ENCODE results near the gene CYP2C18. TPM values are rescaled to one million over a fixed set of nuclear protein-coding genes. Genes with fewer than 3 reads are reported as not detected.
"Not testable (repeated sequence)": the region's sequence is repeated elsewhere in the genome, so short reads cannot be mapped to it uniquely, and the experiment has no call there.

The CYP2C18 gene
- polyA plus RNA-seq (2013): 15.5 and 16.9 TPM in 2 replicates

GRCh38 chr10:94683214-94684054 is at the start of gene CYP2C18:
Gene CYP2C18, plus strand, starts transcription at chr10:94683729. Its CDS starts 91 bp downstream, at chr10:94683820.
- H2AK5ac ChIP-seq (ENCODE audit: low read length): no peak within 1 kb of the TSS
- H3K14ac ChIP-seq (ENCODE audit: low read length): no peak within 1 kb of the TSS
- H3K4me2 ChIP-seq (ENCODE audit: low read length): no peak within 1 kb of the TSS
- H3K9ac ChIP-seq (ENCODE audit: low read length): no peak within 1 kb of the TSS
- H3K23ac ChIP-seq (ENCODE audit: low read length): no peak within 1 kb of the TSS
- H3K4me3 ChIP-seq (ENCODE audit: low read depth, low read length): no peak within 1 kb of the TSS
- H4K12ac ChIP-seq (ENCODE audit: low read depth, low read length): peak within 1 kb of the TSS; percentile 18
- peaks cover 0 to 5% of the 10 kb centered on the region in 2 experiments for H3K4me1 ChIP-seq (ENCODE audit: control insufficient read depth in 1 of 2, insufficient read depth in 2 of 2, low read length in 2 of 2)
- H3K4ac ChIP-seq (ENCODE audit: low read depth, low read length): no peak within 1 kb of the TSS
- no peak within 1 kb of the TSS for H2AFZ ChIP-seq (ENCODE audit: insufficient read depth, low read length, poor library complexity)
- peak within 1 kb of the TSS; percentile 31 for H2BK12ac ChIP-seq (ENCODE audit: low read length)
- H4K8ac ChIP-seq (ENCODE audit: low read depth, low read length): no peak within 1 kb of the TSS
- no peaks in the 10 kb centered on the region for H3K36me3 ChIP-seq (ENCODE audit: control insufficient read depth in 1 of 2, insufficient read depth in 2 of 2, low read length in 2 of 2)
- no peaks in the 10 kb centered on the region for H3K79me2 ChIP-seq (ENCODE audit: control insufficient read depth, insufficient read depth, low read length, poor library complexity)
- H2BK5ac ChIP-seq (ENCODE audit: low read depth, low read length, poor library complexity): peak within 1 kb of the TSS; percentile 21
- no peak within 1 kb of the TSS for H4K91ac ChIP-seq (ENCODE audit: low read depth, low read length)
- peak in 1 of 2 donors; percentile 4 for DNase-seq
- no peaks in the 10 kb centered on the region for H3K9me3 ChIP-seq (ENCODE audit: insufficient read depth, low read depth, low read length)
- WGBS (ENCODE audit: extremely low coverage, insufficient coverage, insufficient read length): no CpG with 5 or more reads among the region's 10 CpGs
- H2BK120ac ChIP-seq (ENCODE audit: insufficient read depth, low read length, poor library complexity): peak within 1 kb of the TSS; percentile 43
- no peaks in the 10 kb centered on the region for H3K79me1 ChIP-seq (ENCODE audit: low read length)
- peak within 1 kb of the TSS; percentile 8 for H3K27ac ChIP-seq (ENCODE audit: low read depth, low read length)
- no peak within 1 kb of the TSS for H3K18ac ChIP-seq (ENCODE audit: low read length)
- H3K27me3 ChIP-seq (ENCODE audit: insufficient read depth, low read length): no peaks in the 10 kb centered on the region

- not testable (repeated sequence) for H3K27ac ChIP-seq (ENCODE audit: low read depth, low read length); H2BK5ac ChIP-seq (ENCODE audit: low read depth, low read length, poor library complexity); H3K4me1 ChIP-seq (ENCODE audit: control insufficient read depth in 1 of 2, insufficient read depth in 2 of 2, low read length in 2 of 2); H2AK5ac ChIP-seq (ENCODE audit: low read length); DNase-seq; H3K4me2 ChIP-seq (ENCODE audit: low read length); H3K79me2 ChIP-seq (ENCODE audit: control insufficient read depth, insufficient read depth, low read length, poor library complexity); H4K8ac ChIP-seq (ENCODE audit: low read depth, low read length); H4K91ac ChIP-seq (ENCODE audit: low read depth, low read length); H3K23ac ChIP-seq (ENCODE audit: low read length); H3K79me1 ChIP-seq (ENCODE audit: low read length); H3K27me3 ChIP-seq (ENCODE audit: insufficient read depth, low read length); H3K18ac ChIP-seq (ENCODE audit: low read length); H3K9ac ChIP-seq (ENCODE audit: low read length); H3K36me3 ChIP-seq (ENCODE audit: control insufficient read depth in 1 of 2, insufficient read depth in 2 of 2, low read length in 2 of 2); H3K14ac ChIP-seq (ENCODE audit: low read length); H3K4ac ChIP-seq (ENCODE audit: low read depth, low read length); H2AFZ ChIP-seq (ENCODE audit: insufficient read depth, low read length, poor library complexity); H2BK12ac ChIP-seq (ENCODE audit: low read length); H2BK120ac ChIP-seq (ENCODE audit: insufficient read depth, low read length, poor library complexity); H4K12ac ChIP-seq (ENCODE audit: low read depth, low read length); H3K4me3 ChIP-seq (ENCODE audit: low read depth, low read length)
- H3K9me3 ChIP-seq (ENCODE audit: insufficient read depth, low read depth, low read length): peaks cover 12% of the 10 kb centered on the region
- WGBS (ENCODE audit: extremely low coverage, insufficient coverage, insufficient read length): no CpG with 5 or more reads among the region's 4 CpGs
Measured at GRCh38 chr10:94638097-94638496, 45.4 kb upstream of the CYP2C18 start.

DNA sequence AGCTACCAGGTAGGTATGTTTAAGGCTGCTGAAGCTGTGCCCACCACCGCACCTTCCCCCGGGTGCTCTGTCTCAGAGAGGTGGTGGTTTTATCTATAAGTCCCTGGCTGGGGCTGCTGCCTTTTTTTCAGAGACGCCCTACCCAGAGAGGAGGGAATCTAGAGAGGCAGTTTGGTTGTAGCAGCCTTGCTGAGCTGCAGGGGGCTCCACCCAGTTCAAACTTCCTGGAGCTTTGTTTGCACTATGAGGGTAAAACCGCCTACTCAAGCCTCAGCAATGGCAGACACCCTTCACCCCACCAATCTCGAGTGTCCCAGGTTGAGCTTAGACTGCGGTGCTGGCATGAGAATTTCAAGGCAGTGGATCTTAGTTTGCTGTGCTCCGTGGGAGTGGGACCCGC is 43.6 kb upstream of the CYP2C18 start:
- no peak for DNase-seq
- peak overlapping the region; percentile 71 for H2BK5ac ChIP-seq (ENCODE audit: low read depth, low read length, poor library complexity)
- H3K36me3 ChIP-seq (ENCODE audit: control insufficient read depth in 1 of 2, insufficient read depth in 2 of 2, low read length in 2 of 2): peaks cover 0 to 4% of the 10 kb centered on the region in 2 experiments
- peak overlapping the region; percentile 19 for H2AFZ ChIP-seq (ENCODE audit: insufficient read depth, low read length, poor library complexity)
- peak overlapping the region; percentile 81 for H3K27ac ChIP-seq (ENCODE audit: low read depth, low read length)
- no peak overlapping the region for H3K18ac ChIP-seq (ENCODE audit: low read length)
- H2BK120ac ChIP-seq (ENCODE audit: insufficient read depth, low read length, poor library complexity): peak overlapping the region; percentile 27
- H4K91ac ChIP-seq (ENCODE audit: low read depth, low read length): peak overlapping the region; percentile 74
- H3K23ac ChIP-seq (ENCODE audit: low read length): no peak overlapping the region
- H4K8ac ChIP-seq (ENCODE audit: low read depth, low read length): peak overlapping the region; percentile 33
- peaks cover 3 to 6% of the 10 kb centered on the region in 2 experiments for H3K4me1 ChIP-seq (ENCODE audit: control insufficient read depth in 1 of 2, insufficient read depth in 2 of 2, low read length in 2 of 2)
- H3K4ac ChIP-seq (ENCODE audit: low read depth, low read length): no peak overlapping the region
- peaks cover 5% of the 10 kb centered on the region for H3K79me1 ChIP-seq (ENCODE audit: low read length)
- H3K79me2 ChIP-seq (ENCODE audit: control insufficient read depth, insufficient read depth, low read length, poor library complexity): no peaks in the 10 kb centered on the region
- no peaks in the 10 kb centered on the region for H3K27me3 ChIP-seq (ENCODE audit: insufficient read depth, low read length)
- no peak overlapping the region for H4K12ac ChIP-seq (ENCODE audit: low read depth, low read length)
- H3K9me3 ChIP-seq (ENCODE audit: insufficient read depth, low read depth, low read length): peaks cover 11% of the 10 kb centered on the region
- no peak overlapping the region for H3K9ac ChIP-seq (ENCODE audit: low read length)
- no peak overlapping the region for H3K4me3 ChIP-seq (ENCODE audit: low read depth, low read length)
- peak overlapping the region; percentile 71 for H3K14ac ChIP-seq (ENCODE audit: low read length)
- peak overlapping the region; percentile 14 for H2AK5ac ChIP-seq (ENCODE audit: low read length)
- H3K4me2 ChIP-seq (ENCODE audit: low read length): no peak overlapping the region
- H2BK12ac ChIP-seq (ENCODE audit: low read length): peak overlapping the region; percentile 62
- WGBS (ENCODE audit: extremely low coverage, insufficient coverage, insufficient read length): no CpG with 5 or more reads among the region's 8 CpGs

DNA sequence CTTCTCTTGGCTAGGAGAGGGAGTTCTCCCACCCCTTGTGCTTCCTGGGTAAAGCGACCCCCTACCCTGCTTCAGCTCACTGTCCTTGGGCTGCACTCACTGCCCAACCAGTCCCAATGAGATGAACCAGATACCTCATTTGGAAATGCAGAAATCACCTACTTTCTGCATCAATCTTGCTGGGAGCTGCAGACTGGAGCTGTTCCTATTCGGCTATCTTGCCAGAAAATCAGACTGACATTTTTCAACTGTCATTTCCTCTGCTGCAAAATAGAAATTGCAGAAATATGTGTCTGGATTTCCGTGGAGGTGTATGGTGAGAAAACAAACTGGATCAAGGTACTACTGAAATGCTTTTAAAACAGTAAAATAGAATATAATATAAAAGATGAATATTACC is 43.0 kb upstream of the CYP2C18 start:
- WGBS (ENCODE audit: extremely low coverage, insufficient coverage, insufficient read length): no CpG with 5 or more reads among the region's 3 CpGs
- H3K4ac ChIP-seq (ENCODE audit: low read depth, low read length): no peak overlapping the region

More for the DNA sequence above, 43.0 kb upstream of the CYP2C18 start:
- Histone ChIP-seq H2AFZ (ENCODE audit: insufficient read depth, low read length, poor library complexity) (no peak overlapping the region), H3K4me3 (ENCODE audit: low read depth, low read length) (no peak overlapping the region), H3K4me1 (ENCODE audit: control insufficient read depth in 1 of 2, insufficient read depth in 2 of 2, low read length in 2 of 2) (peaks cover 3 to 6% of the 10 kb centered on the region in 2 experiments), H3K79me2 (ENCODE audit: control insufficient read depth, insufficient read depth, low read length, poor library complexity) (no peaks in the 10 kb centered on the region), H3K9ac (ENCODE audit: low read length) (no peak overlapping the region), H3K27me3 (ENCODE audit: insufficient read depth, low read length) (no peaks in the 10 kb centered on the region), H3K27ac (ENCODE audit: low read depth, low read length) (peak overlapping the region; percentile 81), H3K4me2 (ENCODE audit: low read length) (no peak overlapping the region), H3K9me3 (ENCODE audit: insufficient read depth, low read depth, low read length) (peaks cover 11% of the 10 kb centered on the region), H3K18ac (ENCODE audit: low read length) (no peak overlapping the region), H3K23ac (ENCODE audit: low read length) (no peak overlapping the region), H2AK5ac (ENCODE audit: low read length) (no peak overlapping the region), H2BK120ac (ENCODE audit: insufficient read depth, low read length, poor library complexity) (no peak overlapping the region), H3K36me3 (ENCODE audit: control insufficient read depth in 1 of 2, insufficient read depth in 2 of 2, low read length in 2 of 2) (peaks cover 0 to 4% of the 10 kb centered on the region in 2 experiments), H4K8ac (ENCODE audit: low read depth, low read length) (no peak overlapping the region), H2BK5ac (ENCODE audit: low read depth, low read length, poor library complexity) (peak overlapping the region; percentile 71), H2BK12ac (ENCODE audit: low read length) (no peak overlapping the region), H3K79me1 (ENCODE audit: low read length) (peaks cover 5% of the 10 kb centered on the region), H4K12ac (ENCODE audit: low read depth, low read length) (no peak overlapping the region), H3K14ac (ENCODE audit: low read length) (no peak overlapping the region), H4K91ac (ENCODE audit: low read depth, low read length) (no peak overlapping the region)
- DNase-seq: no peak

Measured in trophoblast cell (in vitro differentiated cells and primary cell).